ENCODE results near the gene ERVK3-1.

Gene ERVK3-1

GRCh38 chr19:58261968-58262921 lies 42.9 kb upstream of the ERVK3-1 start:
- Histone ChIP-seq H3K4me2 (ENCODE audit: insufficient read depth, low read length, poor library complexity, severe bottlenecking) (no peak overlapping the region), H3K9ac (ENCODE audit: low read depth, low read length, poor library complexity) (no peak overlapping the region), H3K4me1 (ENCODE audit: control insufficient read depth in 2 of 2, insufficient read depth in 1 of 2, low read depth in 1 of 2, low read length in 2 of 2) (no peaks in the 10 kb centered on the region), H2BK12ac (ENCODE audit: low read length) (no peak overlapping the region), H3K4ac (ENCODE audit: low read length) (no peak overlapping the region), H2BK5ac (ENCODE audit: low read length) (no peak overlapping the region), H3K18ac (ENCODE audit: low read length) (no peak overlapping the region), H3K79me1 (ENCODE audit: low read depth, low read length) (no peaks in the 10 kb centered on the region), H3K14ac (ENCODE audit: low read length) (no peak overlapping the region), H3K23ac (ENCODE audit: low read depth, low read length, poor library complexity) (no peak overlapping the region), H2AK5ac (ENCODE audit: low read depth, low read length) (no peak overlapping the region), H4K91ac (ENCODE audit: low read depth, low read length, poor library complexity) (no peak overlapping the region), H3K27me3 (ENCODE audit: control insufficient read depth in 3 of 3, insufficient read depth in 3 of 3, low read depth in 1 of 3, low read length in 3 of 3) (no peaks in the 10 kb centered on the region), H3K36me3 (replicated peaks in 1 of 2; ENCODE audit: control insufficient read depth in 2 of 2, insufficient read depth in 2 of 2, low read length in 2 of 2) (peaks cover 69 to 96% of the 10 kb centered on the region in 2 donors), H2BK15ac (ENCODE audit: low read length) (no peak overlapping the region), H2BK120ac (ENCODE audit: low read depth, low read length) (no peak overlapping the region), H4K8ac (ENCODE audit: low read depth, low read length) (no peak overlapping the region), H2AFZ (ENCODE audit: low read length) (no peak overlapping the region), H3K27ac (replicated peaks; ENCODE audit: low read length) (no peak overlapping the region), H3K9me3 (replicated peaks in 1 of 2; ENCODE audit: control insufficient read depth in 2 of 2, insufficient read depth in 1 of 2, low read depth in 1 of 2, low read length in 2 of 2) (peaks cover 78 to 100% of the 10 kb centered on the region in 2 donors), H3K4me3 (ENCODE audit: low read length in 2 of 2) (no peak overlapping the region)
- no peak for DNase-seq (ENCODE audit: low spot score)
- no CpG with 5 or more reads among the region's 19 CpGs for WGBS, 2 donors (ENCODE audit: extremely low coverage in 2 of 2, insufficient read length in 2 of 2, insufficient replicate concordance in 1 of 2)

GRCh38 chr19:58262922-58263296 lies 42.3 kb upstream of the ERVK3-1 start:
- Histone ChIP-seq H2BK120ac (ENCODE audit: low read depth, low read length) (no peak overlapping the region), H3K18ac (ENCODE audit: low read length) (no peak overlapping the region), H3K14ac (ENCODE audit: low read length) (no peak overlapping the region), H2BK12ac (ENCODE audit: low read length) (no peak overlapping the region), H3K9ac (ENCODE audit: low read depth, low read length, poor library complexity) (no peak overlapping the region), H2BK5ac (ENCODE audit: low read length) (no peak overlapping the region), H3K27me3 (ENCODE audit: control insufficient read depth in 3 of 3, insufficient read depth in 3 of 3, low read depth in 1 of 3, low read length in 3 of 3) (no peaks in the 10 kb centered on the region), H3K23ac (ENCODE audit: low read depth, low read length, poor library complexity) (no peak overlapping the region), H4K8ac (ENCODE audit: low read depth, low read length) (no peak overlapping the region), H3K4me3 (ENCODE audit: low read length in 2 of 2) (no peak overlapping the region), H2AFZ (ENCODE audit: low read length) (no peak overlapping the region), H3K4ac (ENCODE audit: low read length) (no peak overlapping the region), H2AK5ac (ENCODE audit: low read depth, low read length) (no peak overlapping the region), H4K91ac (ENCODE audit: low read depth, low read length, poor library complexity) (no peak overlapping the region), H2BK15ac (ENCODE audit: low read length) (no peak overlapping the region), H3K4me2 (ENCODE audit: insufficient read depth, low read length, poor library complexity, severe bottlenecking) (no peak overlapping the region), H3K79me1 (ENCODE audit: low read depth, low read length) (no peaks in the 10 kb centered on the region), H3K4me1 (ENCODE audit: control insufficient read depth in 2 of 2, insufficient read depth in 1 of 2, low read depth in 1 of 2, low read length in 2 of 2) (no peaks in the 10 kb centered on the region), H3K27ac (replicated peaks; ENCODE audit: low read length) (no peak overlapping the region), H3K36me3 (replicated peaks in 1 of 2; ENCODE audit: control insufficient read depth in 2 of 2, insufficient read depth in 2 of 2, low read length in 2 of 2) (peaks cover 63 to 90% of the 10 kb centered on the region in 2 donors), H3K9me3 (replicated peaks in 1 of 2; ENCODE audit: control insufficient read depth in 2 of 2, insufficient read depth in 1 of 2, low read depth in 1 of 2, low read length in 2 of 2) (peaks cover 72 to 94% of the 10 kb centered on the region in 2 donors)
- no peak for DNase-seq (ENCODE audit: low spot score)
- WGBS, 2 donors (ENCODE audit: extremely low coverage in 2 of 2, insufficient read length in 2 of 2, insufficient replicate concordance in 1 of 2), result no CpG with 5 or more reads among the region's 7 CpGs

- H3K27me3 ChIP-seq (ENCODE audit: control insufficient read depth in 3 of 3, insufficient read depth in 3 of 3, low read depth in 1 of 3, low read length in 3 of 3), result no peaks in the 10 kb centered on the region
- no peaks in the 10 kb centered on the region for H3K79me1 ChIP-seq (ENCODE audit: low read depth, low read length)
- H2BK120ac ChIP-seq (ENCODE audit: low read depth, low read length), result no peak overlapping the region
- peaks cover 58 to 91% of the 10 kb centered on the region in 2 donors for H3K9me3 ChIP-seq (replicated peaks in 1 of 2; ENCODE audit: control insufficient read depth in 2 of 2, insufficient read depth in 1 of 2, low read depth in 1 of 2, low read length in 2 of 2)
- H3K14ac ChIP-seq (ENCODE audit: low read length), result no peak overlapping the region
- no peak overlapping the region for H3K27ac ChIP-seq (replicated peaks; ENCODE audit: low read length)
- H3K4ac ChIP-seq (ENCODE audit: low read length), result no peak overlapping the region
- H3K4me2 ChIP-seq (ENCODE audit: insufficient read depth, low read length, poor library complexity, severe bottlenecking), result no peak overlapping the region
- H4K8ac ChIP-seq (ENCODE audit: low read depth, low read length), result no peak overlapping the region
- H3K4me3 ChIP-seq (ENCODE audit: low read length in 2 of 2), result no peak overlapping the region
- peaks cover 51 to 74% of the 10 kb centered on the region in 2 donors for H3K36me3 ChIP-seq (replicated peaks in 1 of 2; ENCODE audit: control insufficient read depth in 2 of 2, insufficient read depth in 2 of 2, low read length in 2 of 2)
- H3K18ac ChIP-seq (ENCODE audit: low read length), result no peak overlapping the region
- H2BK5ac ChIP-seq (ENCODE audit: low read length), result no peak overlapping the region
- H2AFZ ChIP-seq (ENCODE audit: low read length), result no peak overlapping the region
- no peak for DNase-seq (ENCODE audit: low spot score)
- H2BK12ac ChIP-seq (ENCODE audit: low read length), result no peak overlapping the region
- no peak overlapping the region for H3K23ac ChIP-seq (ENCODE audit: low read depth, low read length, poor library complexity)
- no peak overlapping the region for H4K91ac ChIP-seq (ENCODE audit: low read depth, low read length, poor library complexity)
- no peaks in the 10 kb centered on the region for H3K4me1 ChIP-seq (ENCODE audit: control insufficient read depth in 2 of 2, insufficient read depth in 1 of 2, low read depth in 1 of 2, low read length in 2 of 2)
- no CpG with 5 or more reads among the region's 3 CpGs for WGBS, 2 donors (ENCODE audit: extremely low coverage in 2 of 2, insufficient read length in 2 of 2, insufficient replicate concordance in 1 of 2)
- no peak overlapping the region for H3K9ac ChIP-seq (ENCODE audit: low read depth, low read length, poor library complexity)
- no peak overlapping the region for H2AK5ac ChIP-seq (ENCODE audit: low read depth, low read length)
- no peak overlapping the region for H2BK15ac ChIP-seq (ENCODE audit: low read length)
Observed at GRCh38 chr19:58265100-58265499, 40.1 kb upstream of the ERVK3-1 start.

GRCh38 chr19:58268344-58268743 lies 36.8 kb upstream of the ERVK3-1 start:
- Histone ChIP-seq H2BK12ac (ENCODE audit: low read length) (no peak overlapping the region), H2AK5ac (ENCODE audit: low read depth, low read length) (no peak overlapping the region), H3K23ac (ENCODE audit: low read depth, low read length, poor library complexity) (no peak overlapping the region), H3K4me3 (ENCODE audit: low read length in 2 of 2) (no peak overlapping the region), H2BK15ac (ENCODE audit: low read length) (no peak overlapping the region), H3K4me1 (ENCODE audit: control insufficient read depth in 2 of 2, insufficient read depth in 1 of 2, low read depth in 1 of 2, low read length in 2 of 2) (no peaks in the 10 kb centered on the region), H4K91ac (ENCODE audit: low read depth, low read length, poor library complexity) (no peak overlapping the region), H3K27ac (replicated peaks; ENCODE audit: low read length) (no peak overlapping the region), H3K14ac (ENCODE audit: low read length) (no peak overlapping the region), H4K8ac (ENCODE audit: low read depth, low read length) (no peak overlapping the region), H3K36me3 (replicated peaks in 1 of 2; ENCODE audit: control insufficient read depth in 2 of 2, insufficient read depth in 2 of 2, low read length in 2 of 2) (peaks cover 34 to 69% of the 10 kb centered on the region in 2 donors), H3K27me3 (ENCODE audit: control insufficient read depth in 3 of 3, insufficient read depth in 3 of 3, low read depth in 1 of 3, low read length in 3 of 3) (no peaks in the 10 kb centered on the region), H2BK5ac (ENCODE audit: low read length) (no peak overlapping the region), H2BK120ac (ENCODE audit: low read depth, low read length) (no peak overlapping the region), H3K4ac (ENCODE audit: low read length) (no peak overlapping the region), H3K79me1 (ENCODE audit: low read depth, low read length) (no peaks in the 10 kb centered on the region), H3K4me2 (ENCODE audit: insufficient read depth, low read length, poor library complexity, severe bottlenecking) (no peak overlapping the region), H3K9me3 (replicated peaks in 1 of 2; ENCODE audit: control insufficient read depth in 2 of 2, insufficient read depth in 1 of 2, low read depth in 1 of 2, low read length in 2 of 2) (peaks cover 40 to 87% of the 10 kb centered on the region in 2 donors), H3K9ac (ENCODE audit: low read depth, low read length, poor library complexity) (no peak overlapping the region), H3K18ac (ENCODE audit: low read length) (no peak overlapping the region), H2AFZ (ENCODE audit: low read length) (no peak overlapping the region)
- DNase-seq (ENCODE audit: low spot score), result no peak
- no CpG with 5 or more reads among the region's 3 CpGs for WGBS, 2 donors (ENCODE audit: extremely low coverage in 2 of 2, insufficient read length in 2 of 2, insufficient replicate concordance in 1 of 2)

All from neuronal stem cell (in vitro differentiated cells).